Measurements from ENCODE around the gene GGNBP2. TPM values are rescaled to one million over a fixed set of nuclear protein-coding genes. Genes with fewer than 3 reads are reported as not detected.

The GGNBP2 gene
- total RNA-seq, 1 donor, result 177 TPM

- Histone ChIP-seq H3K9me3 (ENCODE audit: low read depth, low read length) (no peaks in the 10 kb centered on the region), H3K27me3 (ENCODE audit: insufficient read depth, low read length) (no peaks in the 10 kb centered on the region), H3K4me1 (ENCODE audit: insufficient read depth, low read length) (peaks cover 16% of the 10 kb centered on the region), H3K4me3 (ENCODE audit: low read length) (peak overlapping the region; percentile 94)
Measured at GRCh38 chr17:36533935-36534839, 10.5 kb upstream of the GGNBP2 start.

- Histone ChIP-seq H3K4me1 (ENCODE audit: insufficient read depth, low read length) (peaks cover 16% of the 10 kb centered on the region), H3K27me3 (ENCODE audit: insufficient read depth, low read length) (no peaks in the 10 kb centered on the region), H3K9me3 (ENCODE audit: low read depth, low read length) (no peaks in the 10 kb centered on the region), H3K4me3 (ENCODE audit: low read length) (peak within 1 kb of the TSS; percentile 94)
Measured at GRCh38 chr17:36534840-36535668, 9.7 kb upstream of the GGNBP2 start, which contains the start of the genes MYO19 and PIGW. TSS of gene MYO19 (minus strand) at chr17:36534868. CDS start at chr17:36532538, 2,330 bp downstream. TSS of gene PIGW (plus strand) at chr17:36534987. CDS start at chr17:36537102, 2,115 bp downstream.

- peaks cover 16% of the 10 kb centered on the region for H3K4me1 ChIP-seq (ENCODE audit: insufficient read depth, low read length)
- no peaks in the 10 kb centered on the region for H3K9me3 ChIP-seq (ENCODE audit: low read depth, low read length)
- H3K4me3 ChIP-seq (ENCODE audit: low read length), result peak overlapping the region; percentile 94
- no peaks in the 10 kb centered on the region for H3K27me3 ChIP-seq (ENCODE audit: insufficient read depth, low read length)
Measured at GRCh38 chr17:36535669-36536081, 9.0 kb upstream of the GGNBP2 start.

- H3K4me3 ChIP-seq (ENCODE audit: low read length), result no peak overlapping the region
- H3K9me3 ChIP-seq (ENCODE audit: low read depth, low read length), result no peaks in the 10 kb centered on the region
- H3K4me1 ChIP-seq (ENCODE audit: insufficient read depth, low read length), result peaks cover 16% of the 10 kb centered on the region
- H3K27me3 ChIP-seq (ENCODE audit: insufficient read depth, low read length), result no peaks in the 10 kb centered on the region
Measured at GRCh38 chr17:36540696-36541095, 4.0 kb upstream of the GGNBP2 start.

- no peak overlapping the region for H3K4me3 ChIP-seq (ENCODE audit: low read length)
- no peaks in the 10 kb centered on the region for H3K27me3 ChIP-seq (ENCODE audit: insufficient read depth, low read length)
- no peaks in the 10 kb centered on the region for H3K9me3 ChIP-seq (ENCODE audit: low read depth, low read length)
- H3K4me1 ChIP-seq (ENCODE audit: insufficient read depth, low read length), result peaks cover 28% of the 10 kb centered on the region
Measured at GRCh38 chr17:36542755-36543154, 2.0 kb upstream of the GGNBP2 start.

GRCh38 chr17:36544044-36544306 is 744 bp upstream of the GGNBP2 start:
- Histone ChIP-seq H3K4me3 (ENCODE audit: low read length) (peak overlapping the region; percentile 93), H3K9me3 (ENCODE audit: low read depth, low read length) (no peaks in the 10 kb centered on the region), H3K4me1 (ENCODE audit: insufficient read depth, low read length) (peaks cover 40% of the 10 kb centered on the region), H3K27me3 (ENCODE audit: insufficient read depth, low read length) (no peaks in the 10 kb centered on the region)

- Histone ChIP-seq H3K27me3 (ENCODE audit: insufficient read depth, low read length) (no peaks in the 10 kb centered on the region), H3K4me3 (ENCODE audit: low read length) (peak overlapping the region; percentile 93), H3K9me3 (ENCODE audit: low read depth, low read length) (no peaks in the 10 kb centered on the region), H3K4me1 (ENCODE audit: insufficient read depth, low read length) (peaks cover 48% of the 10 kb centered on the region)
Measured at GRCh38 chr17:36545077-36545464, 352 bp downstream of the GGNBP2 start.

GRCh38 chr17:36545465-36546417 is 1.0 kb downstream of the GGNBP2 start:
- Histone ChIP-seq H3K4me3 (ENCODE audit: low read length) (peak overlapping the region; percentile 79), H3K27me3 (ENCODE audit: insufficient read depth, low read length) (no peaks in the 10 kb centered on the region), H3K4me1 (ENCODE audit: insufficient read depth, low read length) (peaks cover 55% of the 10 kb centered on the region), H3K9me3 (ENCODE audit: low read depth, low read length) (no peaks in the 10 kb centered on the region)

GRCh38 chr17:36546418-36547093 is 1.8 kb downstream of the GGNBP2 start:
- peaks cover 63% of the 10 kb centered on the region for H3K4me1 ChIP-seq (ENCODE audit: insufficient read depth, low read length)
- H3K9me3 ChIP-seq (ENCODE audit: low read depth, low read length), result no peaks in the 10 kb centered on the region
- peak overlapping the region; percentile 79 for H3K4me3 ChIP-seq (ENCODE audit: low read length)
- H3K27me3 ChIP-seq (ENCODE audit: insufficient read depth, low read length), result no peaks in the 10 kb centered on the region

GRCh38 chr17:36547776-36548175 is 3.1 kb downstream of the GGNBP2 start:
- no peaks in the 10 kb centered on the region for H3K27me3 ChIP-seq (ENCODE audit: insufficient read depth, low read length)
- H3K9me3 ChIP-seq (ENCODE audit: low read depth, low read length), result no peaks in the 10 kb centered on the region
- H3K4me1 ChIP-seq (ENCODE audit: insufficient read depth, low read length), result peaks cover 68% of the 10 kb centered on the region
- no peak overlapping the region for H3K4me3 ChIP-seq (ENCODE audit: low read length)

- Histone ChIP-seq H3K4me1 (ENCODE audit: insufficient read depth, low read length) (peaks cover 70% of the 10 kb centered on the region), H3K27me3 (ENCODE audit: insufficient read depth, low read length) (no peaks in the 10 kb centered on the region), H3K9me3 (ENCODE audit: low read depth, low read length) (no peaks in the 10 kb centered on the region), H3K4me3 (ENCODE audit: low read length) (no peak overlapping the region)
Measured at GRCh38 chr17:36550491-36551417, 6.0 kb downstream of the GGNBP2 start.

GRCh38 chr17:36553459-36553858 is 8.7 kb downstream of the GGNBP2 start:
- H3K4me1 ChIP-seq (ENCODE audit: insufficient read depth, low read length), result peaks cover 48% of the 10 kb centered on the region

GRCh38 chr17:36566081-36566480 is 21.4 kb downstream of the GGNBP2 start:
- H3K9me3 ChIP-seq (ENCODE audit: low read depth, low read length), result no peaks in the 10 kb centered on the region
- H3K4me3 ChIP-seq (ENCODE audit: low read length), result no peak overlapping the region
- no peaks in the 10 kb centered on the region for H3K4me1 ChIP-seq (ENCODE audit: insufficient read depth, low read length)
- no peaks in the 10 kb centered on the region for H3K27me3 ChIP-seq (ENCODE audit: insufficient read depth, low read length)

More at GRCh38 chr17:36553459-36553858, 8.7 kb downstream of the GGNBP2 start:
- Histone ChIP-seq H3K9me3 (ENCODE audit: low read depth, low read length) (no peaks in the 10 kb centered on the region), H3K27me3 (ENCODE audit: insufficient read depth, low read length) (no peaks in the 10 kb centered on the region), H3K4me3 (ENCODE audit: low read length) (no peak overlapping the region)

All from mononuclear cell (primary cell).